Liver (tissue), 9 donors: Measurements from ENCODE around the gene AGER. TPM values are rescaled to one million over a fixed set of nuclear protein-coding genes. Genes with fewer than 3 reads are reported as not detected.
"Not testable (repeated sequence)": the region's sequence is repeated elsewhere in the genome, so short reads cannot be mapped to it uniquely, and the experiment has no call there.

Experiments used
- DNase-seq: peaks from one replicate; pipeline ENCODE4 v3.0.0-alpha.2; 2017; ENCODE audit warnings: low spot score
- H3K27ac ChIP-seq, 2 donors: one replicate each; pipeline ENCODE4 v1.7.0; 2013; ENCODE audit warnings: inconsistent platforms in 2 of 2, low read length in 2 of 2, control low read depth in 1 of 2, low read depth in 1 of 2, mild to moderate bottlenecking in 1 of 2
- H3K27me3 ChIP-seq, 4 donors: one replicate each; pipeline versions ENCODE4 v1.6.1 to v1.7.0; 2013; ENCODE audit warnings: low read length in 3 of 4, inconsistent platforms in 1 of 4, mild to moderate bottlenecking in 1 of 4, moderate library complexity in 1 of 4; ENCODE audit not compliant: control insufficient read depth in 4 of 4, insufficient read depth in 4 of 4
- H3K36me3 ChIP-seq, 4 donors: one replicate each; pipeline versions ENCODE4 v1.6.1 to v1.7.0; 2013; ENCODE audit warnings: low read length in 3 of 4, mild to moderate bottlenecking in 3 of 4, low read depth in 1 of 4, moderate library complexity in 1 of 4; ENCODE audit not compliant: control insufficient read depth in 4 of 4, insufficient read depth in 3 of 4
- H3K4me1 ChIP-seq, 4 donors: one replicate each; pipeline versions ENCODE4 v1.6.1 to v1.7.0; 2013; ENCODE audit warnings: low read length in 3 of 4, mild to moderate bottlenecking in 3 of 4, moderate library complexity in 1 of 4; ENCODE audit not compliant: control insufficient read depth in 4 of 4, insufficient read depth in 4 of 4
- H3K4me3 ChIP-seq, 3 donors: one replicate each; pipeline versions ENCODE4 v1.6.1 to v1.7.0; 2013; ENCODE audit warnings: low read length in 3 of 3, control low read depth in 1 of 3, low read depth in 1 of 3, mild to moderate bottlenecking in 1 of 3
- H3K9ac ChIP-seq, 2 donors: one replicate each; pipeline ENCODE4 v1.7.0; 2013; ENCODE audit warnings: low read length in 2 of 2, mild to moderate bottlenecking in 2 of 2, moderate library complexity in 2 of 2, control low read depth in 1 of 2, low read depth in 1 of 2
- H3K9me3 ChIP-seq, 4 donors: one replicate each; pipeline versions ENCODE4 v1.6.1 to v1.7.0; 2013; ENCODE audit warnings: low read length in 3 of 4; ENCODE audit not compliant: control insufficient read depth in 4 of 4
- EGR1 ChIP-seq, 2 donors: IDR thresholded peaks; 2 replicates each; pipeline ENCODE4 v1.6.1; 2016 to 2018; ENCODE audit warnings: antibody characterized with exemption in 2 of 2, low read depth in 2 of 2
- JUND ChIP-seq, 2 donors: IDR thresholded peaks; 2 replicates each; pipeline ENCODE4 v1.6.1; 2016; ENCODE audit warnings: antibody characterized with exemption in 2 of 2
- RAD21 ChIP-seq, 2 donors: IDR thresholded peaks; 2 replicates each; pipeline ENCODE4 v1.6.1; 2016; ENCODE audit warnings: antibody characterized with exemption in 2 of 2, mild to moderate bottlenecking in 2 of 2
- SP1 ChIP-seq: IDR thresholded peaks from 2 replicates; pipeline ENCODE4 v1.6.1; 2018; ENCODE audit warnings: antibody characterized with exemption, mild to moderate bottlenecking
- WGBS: extraction: QIAGEN DNeasy Blood & Tissue Kit; methylation state at CpG from one replicate; pipeline ENCODE4 v1.1.7; 2013; 5-methylcytosine and 5-hydroxymethylcytosine counted together
- polyA plus RNA-seq, 2 donors: library from polyadenylated mRNA; stranded (reverse) in 1 of 2; unstranded in 1 of 2; fragments of 200-250 nt in 1 of 2; fragments of >200 nt in 1 of 2; fragmentation: Nextera tagmentation in 1 of 2; extraction: Ambion mirVana in 1 of 2; gene quantifications; one replicate each; pipeline versions ENCODE4 v1.2.1 to v1.2.3, GENCODE V29; 2013 to 2015
- total RNA-seq, 2 donors: library from RNA; depleted of rRNA; stranded (reverse); fragments of >200 nt; gene quantifications; one replicate each; pipeline ENCODE4 v1.2.3, GENCODE V29; 2014
- TF ChIP-seq, protein P1 (sequence below): fragments of 150-350 bp; IDR thresholded peaks from 2 replicates; pipeline ENCODE4 v1.5.1; 2017; ENCODE audit warnings: improper control_type of control experiment, low read depth, low read length; ENCODE audit not compliant: missing input control
- TF ChIP-seq, protein P2 (sequence below): IDR thresholded peaks from 2 replicates; pipeline ENCODE4 v1.6.1; 2016; ENCODE audit warnings: antibody characterized with exemption
- donor health status: healthy.
- donor health status: healthy.
- donor health status: healthy.
- donor health status: healthy.
- donor health status: healthy.

Gene AGER
- total and polyA plus RNA-seq, 4 donors = 0.47 to 0.92 (median 0.83) TPM

DNA sequence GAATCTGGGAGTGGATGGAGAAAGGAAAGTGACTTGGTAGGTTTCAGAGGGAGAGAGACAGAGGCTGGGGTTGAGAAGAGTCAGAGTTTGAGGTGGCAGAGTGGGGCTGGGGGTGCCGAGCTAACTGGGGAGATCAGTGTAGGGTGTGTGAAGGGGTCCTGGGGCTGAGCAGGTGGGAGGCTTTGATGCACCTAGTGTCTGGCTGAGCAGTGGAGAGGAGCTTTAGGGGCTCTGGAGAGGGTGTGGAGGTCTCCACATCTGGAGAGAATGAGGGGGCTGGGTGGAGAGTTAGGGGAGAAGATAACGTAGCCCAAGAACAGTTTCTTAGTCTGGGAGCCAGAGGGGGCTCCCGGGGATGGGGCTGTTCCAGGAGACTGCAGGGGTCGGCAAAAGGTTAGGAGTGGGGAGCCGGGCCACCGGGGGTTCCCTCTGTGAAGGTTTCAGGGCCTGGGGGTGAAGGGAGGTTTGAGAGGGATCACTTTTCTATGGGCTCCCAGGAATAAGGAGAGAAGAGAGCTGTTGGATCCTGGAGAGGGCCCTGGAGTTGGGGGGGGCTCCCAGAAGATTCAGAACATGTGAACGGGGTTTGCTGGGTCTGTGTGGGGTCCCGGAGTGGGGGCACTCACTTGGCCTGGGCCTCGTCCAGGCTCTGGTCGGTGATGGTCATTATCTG, 5.2 kb upstream of the AGER start:
- Histone ChIP-seq H3K36me3 (peaks cover 0 to 14% (median 8%) of the 10 kb centered on the region in 4 donors), H3K4me3 (peak overlapping the region; percentile 63 to 72 (median 72)), H3K27me3 (no peaks in the 10 kb centered on the region), H3K9me3 (no peaks in the 10 kb centered on the region), H3K4me1 (peaks cover 7 to 27% (median 16%) of the 10 kb centered on the region in 4 donors), H3K9ac (peak overlapping the region; percentile 88), H3K27ac (peak overlapping the region; percentile 75 to 97)
- DNase-seq = no peak
- TF ChIP-seq SP1 = no peak
- TF ChIP-seq EGR1 (IDR thresholded peaks at IDR 0.05; ENCODE audit: low read depth in 2 of 2) = no peak
- TF ChIP-seq, protein P1, sequence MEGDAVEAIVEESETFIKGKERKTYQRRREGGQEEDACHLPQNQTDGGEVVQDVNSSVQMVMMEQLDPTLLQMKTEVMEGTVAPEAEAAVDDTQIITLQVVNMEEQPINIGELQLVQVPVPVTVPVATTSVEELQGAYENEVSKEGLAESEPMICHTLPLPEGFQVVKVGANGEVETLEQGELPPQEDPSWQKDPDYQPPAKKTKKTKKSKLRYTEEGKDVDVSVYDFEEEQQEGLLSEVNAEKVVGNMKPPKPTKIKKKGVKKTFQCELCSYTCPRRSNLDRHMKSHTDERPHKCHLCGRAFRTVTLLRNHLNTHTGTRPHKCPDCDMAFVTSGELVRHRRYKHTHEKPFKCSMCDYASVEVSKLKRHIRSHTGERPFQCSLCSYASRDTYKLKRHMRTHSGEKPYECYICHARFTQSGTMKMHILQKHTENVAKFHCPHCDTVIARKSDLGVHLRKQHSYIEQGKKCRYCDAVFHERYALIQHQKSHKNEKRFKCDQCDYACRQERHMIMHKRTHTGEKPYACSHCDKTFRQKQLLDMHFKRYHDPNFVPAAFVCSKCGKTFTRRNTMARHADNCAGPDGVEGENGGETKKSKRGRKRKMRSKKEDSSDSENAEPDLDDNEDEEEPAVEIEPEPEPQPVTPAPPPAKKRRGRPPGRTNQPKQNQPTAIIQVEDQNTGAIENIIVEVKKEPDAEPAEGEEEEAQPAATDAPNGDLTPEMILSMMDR = no peak
- TF ChIP-seq, protein P2, sequence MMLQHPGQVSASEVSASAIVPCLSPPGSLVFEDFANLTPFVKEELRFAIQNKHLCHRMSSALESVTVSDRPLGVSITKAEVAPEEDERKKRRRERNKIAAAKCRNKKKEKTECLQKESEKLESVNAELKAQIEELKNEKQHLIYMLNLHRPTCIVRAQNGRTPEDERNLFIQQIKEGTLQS = no peak
- TF ChIP-seq RAD21 (IDR thresholded peaks at IDR 0.05) = no peak
- WGBS = 10% methylated on average over 10 of the region's 10 CpGs

DNA sequence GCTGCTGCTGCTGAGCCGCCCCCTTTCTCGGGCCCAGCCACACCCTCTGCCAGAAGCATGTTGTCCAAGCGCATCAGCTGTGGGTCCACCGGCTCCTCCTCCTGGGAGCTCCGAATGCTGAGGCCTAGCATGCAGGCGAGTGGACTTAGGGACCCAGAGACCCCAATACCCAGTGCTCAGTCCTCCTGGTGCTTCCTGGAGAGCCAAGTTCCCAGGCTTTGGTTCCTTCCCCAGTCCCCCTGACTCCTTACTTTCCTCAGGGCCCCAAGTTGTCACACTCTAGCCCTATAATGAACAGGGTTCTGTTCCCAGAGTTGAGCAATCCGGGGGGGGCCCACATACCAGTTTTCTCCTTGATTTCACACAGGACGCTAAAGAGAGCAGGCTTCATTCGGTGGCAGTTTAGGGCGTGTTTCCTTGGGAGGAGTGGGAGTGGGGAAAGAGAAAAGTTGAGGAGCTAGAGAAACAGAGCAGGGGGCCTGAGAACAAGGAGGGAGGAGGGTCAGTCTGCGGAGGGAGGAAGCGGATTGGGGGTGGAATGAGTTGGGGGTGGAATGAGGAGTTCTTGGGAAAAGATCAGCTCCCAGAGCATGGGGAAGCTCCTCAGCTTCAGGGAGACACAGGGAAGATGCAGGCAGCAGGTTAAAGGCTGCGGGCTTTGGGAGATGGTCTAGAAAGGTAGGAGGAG, 4.5 kb upstream of the AGER start:
- peak overlapping the region; percentile 88 for H3K9ac ChIP-seq
- peaks cover 7 to 27% (median 16%) of the 10 kb centered on the region in 4 donors for H3K4me1 ChIP-seq
- H3K27me3 ChIP-seq = no peaks in the 10 kb centered on the region
- no peaks in the 10 kb centered on the region for H3K9me3 ChIP-seq
- H3K4me3 ChIP-seq = peak overlapping the region; percentile 63 to 72 (median 72)
- WGBS = 58% methylated on average over 13 of the region's 13 CpGs
- H3K27ac ChIP-seq = peak overlapping the region; percentile 75 to 97
- TF ChIP-seq, protein P2 = no peak
- no peak for TF ChIP-seq JUND (IDR thresholded peaks at IDR 0.05)
- no peak for DNase-seq
- peaks cover 0 to 18% (median 8%) of the 10 kb centered on the region in 4 donors for H3K36me3 ChIP-seq

DNA sequence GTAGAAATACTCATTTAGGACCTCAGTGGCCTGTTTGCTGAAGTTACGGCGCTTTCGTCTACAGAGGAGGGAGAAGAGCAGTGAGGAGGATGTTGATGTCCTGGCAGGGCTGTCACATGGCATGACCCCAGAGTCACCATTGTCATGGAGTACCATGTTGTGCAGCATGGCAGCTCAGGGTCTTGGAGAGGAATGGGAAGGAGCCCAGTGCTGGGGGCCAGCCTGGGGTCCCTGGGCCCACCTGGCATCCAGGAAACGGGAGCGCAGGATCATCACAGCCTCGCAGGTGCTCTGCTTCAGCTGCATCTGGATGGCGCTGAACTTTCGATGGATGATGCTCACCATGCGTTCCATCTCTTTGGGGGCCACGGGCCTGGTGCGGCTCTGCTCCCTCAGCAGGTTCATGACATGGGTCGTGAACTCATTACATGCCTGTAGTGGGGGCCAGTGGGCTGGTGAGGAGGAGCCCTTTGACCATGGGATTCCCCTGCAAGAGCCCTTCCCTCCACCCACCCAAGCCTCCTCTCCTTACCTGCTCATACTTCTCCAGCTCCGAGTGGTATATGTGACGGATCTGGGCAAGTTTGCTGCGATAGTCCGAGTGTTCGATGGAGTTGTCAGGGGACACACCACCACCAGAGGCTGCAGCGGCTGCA, 3.8 kb upstream of the AGER start:
- H3K9me3 ChIP-seq, H3K9ac ChIP-seq, DNase-seq, H3K27me3 ChIP-seq, H3K27ac ChIP-seq, H3K4me3 ChIP-seq: not testable (repeated sequence)
- H3K4me1 ChIP-seq = peaks cover 7 to 27% (median 16%) of the 10 kb centered on the region in 4 donors
- 87% methylated on average over 18 of the region's 18 CpGs for WGBS
- peaks cover 0 to 23% (median 12%) of the 10 kb centered on the region in 4 donors for H3K36me3 ChIP-seq
